K562 (cell line): ENCODE results near the gene CUTA. TPM values are rescaled to one million over a fixed set of nuclear protein-coding genes. Genes with fewer than 3 reads are reported as not detected.

ENCODE experiments used
- BRD4 ChIP-seq: fragments of 200-600 bp; sonication (generic); IDR thresholded peaks from 2 replicates; pipeline ENCODE4 v1.6.1; 2017; ENCODE audit warnings: inconsistent platforms
- ESRRB ChIP-seq: fragments of 250-450 bp; sonication (Bioruptor Pico); IDR thresholded peaks from 2 replicates; pipeline ENCODE4 v1.5.0; 2020; ENCODE audit warnings: mild to moderate bottlenecking, moderate library complexity, borderline replicate concordance
- GTF3C2 ChIP-seq: IDR thresholded peaks from 3 replicates; pipeline ENCODE4 v1.6.1; 2011; ENCODE audit warnings: borderline replicate concordance, mild to moderate bottlenecking, moderate library complexity; ENCODE audit not compliant: insufficient read length; ENCODE audit errors: extremely low read depth
- PHF21A ChIP-seq: fragments of 450-650 bp; IDR thresholded peaks from 2 replicates; pipeline ENCODE4 v1.6.1; 2017; ENCODE audit warnings: low read depth, borderline replicate concordance
- SMARCE1 ChIP-seq: fragments of 450-650 bp; IDR thresholded peaks from 2 replicates; pipeline ENCODE4 v1.7.1; 2016; ENCODE audit warnings: mild to moderate bottlenecking
- TEAD4 ChIP-seq, 2 experiments: sonication (generic) in 1 of 2; formaldehyde crosslinking in 1 of 2; IDR thresholded peaks; 2 replicates each; pipeline versions ENCODE4 v1.6.1 to v1.8.0; 2012 to 2022; ENCODE audit warnings: borderline replicate concordance in 1 of 2, inconsistent platforms in 1 of 2, low read length in 1 of 2, mild to moderate bottlenecking in 1 of 2, missing genetic modification reagents in 1 of 2
- ZNF780A ChIP-seq: fragments of 250-450 bp; sonication (Bioruptor Pico); IDR thresholded peaks from 2 replicates; pipeline ENCODE4 v1.5.0; 2021; ENCODE audit warnings: mild to moderate bottlenecking
- polyA plus RNA-seq, 8 experiments: library from polyadenylated mRNA; depleted of rRNA in 4 of 8; stranded (reverse) in 5 of 8; unstranded in 3 of 8; fragments of >200 nt; fragmentation: Nextera tagmentation in 2 of 8; fragmentation: Illumina TruSeq in 1 of 8; extraction: Ambion mirVana in 2 of 8; extraction: Trizol in 1 of 8; gene quantifications; 2 replicates each; pipeline versions ENCODE4 v1.2.1 to v1.2.3, GENCODE V29; 2011 to 2014; ENCODE audit warnings: inconsistent platforms in 1 of 8, missing spikeins in 1 of 8
- total RNA-seq, 7 experiments: library from RNA; depleted of rRNA in 6 of 7; stranded (reverse); fragments of >200 nt in 6 of 7; fragmentation: Illumina TruSeq in 2 of 7; extraction: Trizol in 2 of 7; gene quantifications; 2 replicates each; pipeline versions ENCODE4 v1.2.1 to v1.2.3, GENCODE V29; 2011 to 2021; ENCODE audit warnings: low replicate concordance in 1 of 7

CUTA gene
- total and polyA plus RNA-seq, 9 of the 15 experiments (the other 6 are each of a cell fraction or from before 2014, with no cell fraction given) = 166 to 682 (median 310) TPM

DNA sequence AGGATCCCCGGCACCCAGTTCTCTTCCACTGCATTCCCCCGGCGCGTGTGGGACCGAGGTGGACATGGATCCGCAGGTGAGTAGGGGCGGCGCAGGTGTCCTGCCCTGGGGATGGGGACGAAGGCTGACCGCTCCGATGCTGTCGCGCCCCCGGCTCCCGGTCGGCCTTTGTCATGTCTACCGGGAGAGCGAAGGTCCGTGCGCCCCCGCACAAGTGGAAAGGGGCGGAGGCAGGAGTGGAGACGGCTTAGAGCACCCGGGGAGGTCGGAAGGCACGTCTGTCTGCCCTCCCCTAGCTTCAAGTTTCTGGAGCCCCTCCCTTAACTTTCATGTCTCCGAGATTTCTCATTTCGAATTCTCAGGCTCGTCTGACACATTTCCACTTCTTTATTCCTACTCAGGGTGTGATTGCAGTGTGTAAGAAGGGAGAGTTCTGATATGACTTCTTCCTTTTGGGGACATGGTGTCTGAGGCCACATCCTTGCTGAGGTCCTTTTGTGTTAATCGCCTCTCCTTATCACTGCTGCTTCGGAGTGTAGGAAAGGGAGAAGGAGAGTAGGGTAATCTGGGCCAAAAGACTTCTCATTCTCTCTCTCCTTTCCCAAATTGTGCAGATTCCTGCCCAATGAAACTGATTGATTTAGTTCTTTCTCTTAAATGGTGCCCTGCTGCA is 25.8 kb downstream of the CUTA start (continued):
- no peak for TF ChIP-seq GTF3C2
- TF ChIP-seq BRD4 = 0 out of 2 replicates have a peak, but pooled peaks have one; percentile 38
- no peak for TF ChIP-seq ZNF780A (CRISPR knock-in tag)
- no peak for TF ChIP-seq TEAD4 (IDR thresholded peaks at IDR 0.05; ENCODE audit: low read length)
- TF ChIP-seq TEAD4 (CRISPR knock-in tag; IDR thresholded peaks at IDR 0.05; ENCODE audit: borderline replicate concordance) = no peak
- TF ChIP-seq PHF21A = no peak
- no peak for TF ChIP-seq SMARCE1
- no peak for TF ChIP-seq ESRRB (CRISPR knock-in tag)
